ENCODE data around the gene TIGD3. TPM values are rescaled to one million over a fixed set of nuclear protein-coding genes. Genes with fewer than 3 reads are reported as not detected.

TIGD3 gene
- total and polyA plus RNA-seq, 2 donors (not counting 3 experiments of a cell fraction or from before 2014, with no cell fraction given): 0.18 to 0.27 TPM

DNA sequence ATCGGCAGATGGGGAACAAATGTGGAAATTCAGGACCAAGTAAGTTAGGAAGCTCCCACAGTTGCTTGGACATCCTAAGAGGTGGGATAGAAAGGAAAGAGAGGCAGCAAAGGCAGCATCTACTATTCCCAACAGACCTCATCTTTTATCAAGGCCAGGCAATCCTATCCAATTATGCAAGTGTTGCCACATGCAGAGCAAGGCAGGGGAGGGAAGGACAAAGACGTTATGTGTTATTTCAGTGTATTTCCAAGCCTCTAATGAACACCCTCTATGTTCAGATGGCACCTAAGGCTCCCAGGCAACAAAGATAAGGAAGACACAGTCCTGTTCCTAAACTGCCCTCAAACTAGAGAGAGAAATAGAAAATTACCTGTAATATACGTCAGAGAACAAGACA is 9.2 kb downstream of the TIGD3 start:
- Histone ChIP-seq H3K27me3 (ENCODE audit: control insufficient read depth in 2 of 2, insufficient read depth in 2 of 2, low read length in 2 of 2) (no peaks in the 10 kb centered on the region), H4K20me1 (replicated peaks; ENCODE audit: control insufficient read depth, extremely low read depth, insufficient read depth, low read length) (no peaks in the 10 kb centered on the region), H3K9me1 (replicated peaks; ENCODE audit: control insufficient read depth, extremely low read depth, insufficient read depth, low read length) (no peaks in the 10 kb centered on the region), H3K27ac (ENCODE audit: insufficient read depth, low read depth, low read length) (no peak overlapping the region), H3K79me2 (ENCODE audit: control insufficient read depth, insufficient read depth, low read length) (no peaks in the 10 kb centered on the region), H3K4me1 (ENCODE audit: control insufficient read depth, extremely low read depth, insufficient read depth, low read length) (no peaks in the 10 kb centered on the region), H3K9me3 (replicated peaks; ENCODE audit: control insufficient read depth, insufficient read depth, low read length) (no peaks in the 10 kb centered on the region), H3K36me3 (ENCODE audit: control insufficient read depth in 2 of 2, extremely low read depth in 1 of 2, insufficient read depth in 2 of 2, low read length in 2 of 2) (no peaks in the 10 kb centered on the region), H3K9ac (replicated peaks; ENCODE audit: extremely low read depth, insufficient read depth, low read length) (no peak overlapping the region), H3K4me2 (ENCODE audit: insufficient read depth, low read length) (no peak overlapping the region), H3K4me3 (replicated peaks in 1 of 3; ENCODE audit: insufficient read depth in 1 of 3, low read depth in 1 of 3, low read length in 3 of 3) (no peak overlapping the region), H2AFZ (ENCODE audit: low read depth, low read length) (no peak overlapping the region)
- intact Hi-C loops (cut with micrococcal nuclease) (loop anchor here (10.0 kb wide), 1 partner anchor 51 kb away; no protein-coding TSS in a partner anchor), dilution Hi-C loops (cut with MboI; ENCODE audit: extremely low pct_ligation_motif_present, low sequenced_read_pairs) (no loop called here)
- ChIA-PET CTCF (no interaction called here), POLR2A (no interaction called here)
- TF ChIP-seq POLR2A (IDR thresholded peaks at IDR 0.05; ENCODE audit: low read depth, low read length) (no peak), POLR2AphosphoS5 (IDR thresholded peaks at IDR 0.05; ENCODE audit: insufficient read depth, low read depth, low read length) (no peak), FOS (IDR thresholded peaks at IDR 0.05; ENCODE audit: borderline replicate concordance, insufficient read depth, low read length) (no peak), EZH2 (IDR thresholded peaks at IDR 0.05; ENCODE audit: borderline replicate concordance, low read depth, low read length, severe bottlenecking) (no peak), JUN (IDR thresholded peaks at IDR 0.05; ENCODE audit: borderline replicate concordance, insufficient read depth, insufficient read length, low read depth) (no peak), MYC (IDR thresholded peaks at IDR 0.05; ENCODE audit: low read depth, low read length) (no peak), GATA2 (IDR thresholded peaks at IDR 0.05; ENCODE audit: insufficient read depth, insufficient read length, low read depth, low read length) (no peak)
- TF ChIP-seq, protein P1, sequence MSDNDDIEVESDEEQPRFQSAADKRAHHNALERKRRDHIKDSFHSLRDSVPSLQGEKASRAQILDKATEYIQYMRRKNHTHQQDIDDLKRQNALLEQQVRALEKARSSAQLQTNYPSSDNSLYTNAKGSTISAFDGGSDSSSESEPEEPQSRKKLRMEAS (IDR thresholded peaks at IDR 0.05; ENCODE audit: insufficient read depth, insufficient read length): no peak
- TF ChIP-seq, protein P2, sequence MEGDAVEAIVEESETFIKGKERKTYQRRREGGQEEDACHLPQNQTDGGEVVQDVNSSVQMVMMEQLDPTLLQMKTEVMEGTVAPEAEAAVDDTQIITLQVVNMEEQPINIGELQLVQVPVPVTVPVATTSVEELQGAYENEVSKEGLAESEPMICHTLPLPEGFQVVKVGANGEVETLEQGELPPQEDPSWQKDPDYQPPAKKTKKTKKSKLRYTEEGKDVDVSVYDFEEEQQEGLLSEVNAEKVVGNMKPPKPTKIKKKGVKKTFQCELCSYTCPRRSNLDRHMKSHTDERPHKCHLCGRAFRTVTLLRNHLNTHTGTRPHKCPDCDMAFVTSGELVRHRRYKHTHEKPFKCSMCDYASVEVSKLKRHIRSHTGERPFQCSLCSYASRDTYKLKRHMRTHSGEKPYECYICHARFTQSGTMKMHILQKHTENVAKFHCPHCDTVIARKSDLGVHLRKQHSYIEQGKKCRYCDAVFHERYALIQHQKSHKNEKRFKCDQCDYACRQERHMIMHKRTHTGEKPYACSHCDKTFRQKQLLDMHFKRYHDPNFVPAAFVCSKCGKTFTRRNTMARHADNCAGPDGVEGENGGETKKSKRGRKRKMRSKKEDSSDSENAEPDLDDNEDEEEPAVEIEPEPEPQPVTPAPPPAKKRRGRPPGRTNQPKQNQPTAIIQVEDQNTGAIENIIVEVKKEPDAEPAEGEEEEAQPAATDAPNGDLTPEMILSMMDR (IDR thresholded peaks at IDR 0.05; ENCODE audit: extremely low read depth in 1 of 2, insufficient read depth in 1 of 2, low read depth in 1 of 2, low read length in 2 of 2): no peak
- FAIRE-seq (no peak), DNase-seq (ENCODE audit: low read depth, low spot score) (no peak)
- no TSS peak for BruUV-seq (replicated peaks)

Data from endothelial cell of umbilical vein (primary cell).